GM23338 (cell line): ENCODE measurements around the gene GZMH. TPM values are rescaled to one million over a fixed set of nuclear protein-coding genes. Genes with fewer than 3 reads are reported as not detected.
"Not testable (repeated sequence)": the region's sequence is repeated elsewhere in the genome, so short reads cannot be mapped to it uniquely, and the experiment has no call there.

Experiments
- ATAC-seq: fragments of 200-7000 bp; cut with Tn5 transposase; 3 replicates; pipeline ENCODE4 v1.9.1; 2020
- DNase-seq: peaks from one replicate; pipeline ENCODE4 v3.0.0-alpha.2; 2015; ENCODE audit warnings: low spot score
- H2AFZ ChIP-seq: fragments of 200-600 bp; sonication (generic); 2 replicates; pipeline ENCODE4 v1.8.0; 2016; ENCODE audit warnings: antibody characterized with exemption, mild to moderate bottlenecking, moderate library complexity
- H3F3A ChIP-seq: fragments of 200-600 bp; sonication (generic); replicated peaks from 2 replicates; pipeline ENCODE4 v1.8.0; 2017; ENCODE audit warnings: antibody characterized with exemption, mixed run types, low read depth
- H3K27ac ChIP-seq: fragments of 200-600 bp; sonication (generic); 2 replicates; pipeline ENCODE4 v1.6.1; 2016; ENCODE audit warnings: low read depth
- H3K27me3 ChIP-seq: fragments of 200-600 bp; sonication (generic); 2 replicates; pipeline ENCODE4 v1.8.0; 2016; ENCODE audit warnings: mild to moderate bottlenecking, mixed run types, moderate library complexity; ENCODE audit not compliant: insufficient read depth
- H3K36me3 ChIP-seq: fragments of 200-600 bp; sonication (generic); 2 replicates; pipeline ENCODE4 v1.8.0; 2016; ENCODE audit warnings: mild to moderate bottlenecking; ENCODE audit not compliant: insufficient read depth
- H3K4me1 ChIP-seq: fragments of 200-600 bp; sonication (generic); 2 replicates; pipeline ENCODE4 v1.8.0; 2016; ENCODE audit warnings: mild to moderate bottlenecking, moderate library complexity; ENCODE audit not compliant: insufficient read depth
- H3K4me2 ChIP-seq: fragments of 200-600 bp; sonication (generic); 2 replicates; pipeline ENCODE4 v1.7.1; 2017; ENCODE audit warnings: mixed run types
- H3K4me3 ChIP-seq: fragments of 200-600 bp; sonication (generic); 2 replicates; pipeline ENCODE4 v1.6.1; 2016; ENCODE audit warnings: mixed run types
- H3K79me2 ChIP-seq: fragments of 200-600 bp; sonication (generic); replicated peaks from 2 replicates; pipeline ENCODE4 v1.8.0; 2017; ENCODE audit warnings: mild to moderate bottlenecking; ENCODE audit not compliant: insufficient read depth
- H3K9me2 ChIP-seq: fragments of 200-600 bp; sonication (generic); 2 replicates; pipeline ENCODE4 v1.8.0; 2017; ENCODE audit not compliant: insufficient read depth
- H4K20me1 ChIP-seq: fragments of 200-600 bp; sonication (generic); replicated peaks from 2 replicates; pipeline ENCODE4 v1.8.0; 2017; ENCODE audit warnings: mild to moderate bottlenecking; ENCODE audit not compliant: insufficient read depth
- H3K27ac Mint-ChIP-seq: 2 replicates; pipeline ENCODE4 v1.8.0; 2020; ENCODE audit warnings: inconsistent platforms, mild to moderate bottlenecking, moderate library complexity, mixed read lengths
- H3K27me3 Mint-ChIP-seq: 3 replicates; pipeline ENCODE4 v1.8.0; 2022; ENCODE audit warnings: low read depth, mild to moderate bottlenecking, moderate library complexity, mixed read lengths, inconsistent platforms; ENCODE audit not compliant: insufficient read depth, poor library complexity
- H3K36me3 Mint-ChIP-seq: 3 replicates; pipeline ENCODE4 v1.8.0; 2021; ENCODE audit warnings: low read depth, mild to moderate bottlenecking, inconsistent platforms, moderate library complexity, mixed read lengths
- H3K4me1 Mint-ChIP-seq: 3 replicates; pipeline ENCODE4 v1.8.0; 2020; ENCODE audit warnings: mild to moderate bottlenecking, inconsistent platforms, mixed read lengths
- H3K4me3 Mint-ChIP-seq: 3 replicates; pipeline ENCODE4 v1.8.0; 2021; ENCODE audit warnings: moderate library complexity, mild to moderate bottlenecking, inconsistent platforms, mixed read lengths
- H3K9me3 Mint-ChIP-seq: 3 replicates; pipeline ENCODE4 v1.8.0; 2020; ENCODE audit warnings: moderate library complexity, mild to moderate bottlenecking, inconsistent platforms, mixed read lengths
- CTCF ChIP-seq, 2 experiments: fragments of 200-600 bp in 1 of 2; sonication (generic) in 1 of 2; conservative IDR thresholded peaks; 2 replicates each; pipeline versions ENCODE4 v1.5.1 to v1.6.1; 2016 to 2017; ENCODE audit warnings: antibody characterized with exemption in 2 of 2, low read depth in 2 of 2, mild to moderate bottlenecking in 2 of 2, moderate library complexity in 1 of 2
- EZH2 ChIP-seq: fragments of 200-600 bp; sonication (generic); IDR thresholded peaks from one replicate; pipeline ENCODE4 v1.8.0; 2017; ENCODE audit warnings: antibody characterized with exemption, mild to moderate bottlenecking, low read depth; ENCODE audit not compliant: unreplicated experiment
- JUNB ChIP-seq: IDR thresholded peaks from one replicate; pipeline ENCODE4 v1.6.1; 2016; ENCODE audit warnings: antibody characterized with exemption; ENCODE audit not compliant: unreplicated experiment
- POLR2AphosphoS5 ChIP-seq: IDR thresholded peaks from 2 replicates; pipeline ENCODE4 v1.6.1; 2016; ENCODE audit warnings: antibody characterized with exemption, low read depth
- REST ChIP-seq: IDR thresholded peaks from one replicate; pipeline ENCODE4 v1.6.1; 2018; ENCODE audit warnings: antibody characterized with exemption; ENCODE audit not compliant: unreplicated experiment
- STAT1 ChIP-seq: IDR thresholded peaks from one replicate; pipeline ENCODE4 v1.6.1; 2016; ENCODE audit warnings: antibody characterized with exemption; ENCODE audit not compliant: unreplicated experiment
- ZNF114 ChIP-seq: fragments of 250-450 bp; sonication (Bioruptor Pico); IDR thresholded peaks from 2 replicates; pipeline ENCODE4 v1.5.0; 2020; ENCODE audit warnings: mild to moderate bottlenecking, moderate library complexity
- polyA plus RNA-seq: library from polyadenylated mRNA; unstranded; fragments of >200 nt; fragmentation: Nextera tagmentation; extraction: Ambion mirVana; gene quantifications from 2 replicates; pipeline ENCODE4 v1.2.1, GENCODE V29; 2016
- total RNA-seq: library from RNA; depleted of rRNA; stranded (reverse); fragments of >200 nt; shearing (Covaris generic); gene quantifications from 2 replicates; pipeline ENCODE4 v1.2.3, GENCODE V29; 2014

The GZMH gene
- total and polyA plus RNA-seq, 2 experiments from 2014 or later: not detected

- TF ChIP-seq REST (no peak), EZH2 (no peak), JUNB (no peak), CTCF (conservative IDR thresholded peaks at IDR 0.05; ENCODE audit: low read depth in 2 of 2) (no peak), POLR2AphosphoS5 (no peak), ZNF114 (CRISPR knock-in tag) (no peak), STAT1 (no peak)
Measured at GRCh38 chr14:24595073-24595808, 14.2 kb downstream of the GZMH start (continued).

- peaks cover 64% of the 10 kb centered on the region for H3K9me3 Mint-ChIP-seq
- not testable (repeated sequence) for H3F3A ChIP-seq
Measured at GRCh38 chr14:24591004-24591403, 18.5 kb downstream of the GZMH start.

GRCh38 chr14:24584402-24584801 lies 25.1 kb downstream of the GZMH start:
- H3K27ac Mint-ChIP-seq, DNase-seq, H3F3A ChIP-seq, H2AFZ ChIP-seq, H4K20me1 ChIP-seq, H3K27ac ChIP-seq, H3K36me3 Mint-ChIP-seq, H3K27me3 Mint-ChIP-seq, H3K4me2 ChIP-seq, H3K79me2 ChIP-seq, H3K27me3 ChIP-seq, ATAC-seq, H3K4me1 ChIP-seq, H3K4me1 Mint-ChIP-seq, H3K4me3 Mint-ChIP-seq, H3K36me3 ChIP-seq, H3K9me2 ChIP-seq, H3K4me3 ChIP-seq: not testable (repeated sequence)
- H3K9me3 Mint-ChIP-seq: peaks cover 43% of the 10 kb centered on the region

More at GRCh38 chr14:24591004-24591403, 18.5 kb downstream of the GZMH start:
- H3K27ac ChIP-seq, H2AFZ ChIP-seq, H3K9me2 ChIP-seq, H3K27me3 Mint-ChIP-seq, H3K36me3 ChIP-seq, H3K27me3 ChIP-seq, H3K4me1 ChIP-seq, H3K4me2 ChIP-seq, DNase-seq, H3K79me2 ChIP-seq, H3K4me1 Mint-ChIP-seq, H4K20me1 ChIP-seq, H3K27ac Mint-ChIP-seq, H3K4me3 ChIP-seq, H3K4me3 Mint-ChIP-seq, ATAC-seq: not testable (repeated sequence)
- peaks cover 15% of the 10 kb centered on the region for H3K36me3 Mint-ChIP-seq
